ENCODE results near the gene ID3. TPM values are rescaled to one million over a fixed set of nuclear protein-coding genes. Genes with fewer than 3 reads are reported as not detected.
A peak's percentile ranks its signal among the peaks of the same experiment; 100 is the strongest.
"Not testable (repeated sequence)": the region's sequence is repeated elsewhere in the genome, so short reads cannot be mapped to it uniquely, and the experiment has no call there.

Gene ID3
- total RNA-seq, 1 experiment from 2014 or later = 336 TPM

GRCh38 chr1:23593042-23593521 is 33.8 kb upstream of the ID3 start:
- Histone ChIP-seq H3K27ac (no peak overlapping the region), H3K36me3 (no peaks in the 10 kb centered on the region), H3K9me3 (replicated peaks) (no peaks in the 10 kb centered on the region), H3K4me1 (peaks cover 45% of the 10 kb centered on the region), H3K27me3 (no peaks in the 10 kb centered on the region), H3K4me3 (no peak overlapping the region)
- DNase-seq = no peak

GRCh38 chr1:23592209-23592892 is 33.0 kb upstream of the ID3 start:
- H3K27me3 ChIP-seq = no peaks in the 10 kb centered on the region
- no peaks in the 10 kb centered on the region for H3K9me3 ChIP-seq (replicated peaks)
- H3K4me3 ChIP-seq = no peak overlapping the region
- peaks cover 40% of the 10 kb centered on the region for H3K4me1 ChIP-seq
- peak overlapping the region; percentile 11; the same call in 1 of the 2 replicates for H3K27ac ChIP-seq
- no peaks in the 10 kb centered on the region for H3K36me3 ChIP-seq
- peak in 1 of 2 experiments; percentile 56 for DNase-seq

GRCh38 chr1:23591460-23592208 is 32.3 kb upstream of the ID3 start:
- no peak overlapping the region for H3K4me3 ChIP-seq
- H3K27me3 ChIP-seq = no peaks in the 10 kb centered on the region
- H3K27ac ChIP-seq = peak overlapping the region; percentile 11; the same call in 1 of the 2 replicates
- DNase-seq = peak; percentile 51 to 69
- H3K9me3 ChIP-seq (replicated peaks) = no peaks in the 10 kb centered on the region
- peaks cover 39% of the 10 kb centered on the region for H3K4me1 ChIP-seq
- H3K36me3 ChIP-seq = no peaks in the 10 kb centered on the region

- H3K36me3 ChIP-seq = no peaks in the 10 kb centered on the region
- no peaks in the 10 kb centered on the region for H3K9me3 ChIP-seq (replicated peaks)
- no peak overlapping the region for H3K4me3 ChIP-seq
- no peak for DNase-seq
- H3K27me3 ChIP-seq = no peaks in the 10 kb centered on the region
- no peak overlapping the region for H3K27ac ChIP-seq
- H3K4me1 ChIP-seq = peaks cover 49% of the 10 kb centered on the region
Measured at GRCh38 chr1:23590058-23590783, 30.9 kb upstream of the ID3 start.

- no peaks in the 10 kb centered on the region for H3K27me3 ChIP-seq
- H3K9me3 ChIP-seq (replicated peaks) = no peaks in the 10 kb centered on the region
- peaks cover 51% of the 10 kb centered on the region for H3K4me1 ChIP-seq
- no peak for DNase-seq
- no peak overlapping the region for H3K27ac ChIP-seq
- H3K36me3 ChIP-seq = no peaks in the 10 kb centered on the region
- no peak overlapping the region for H3K4me3 ChIP-seq
Measured at GRCh38 chr1:23589585-23589986, 30.3 kb upstream of the ID3 start.

GRCh38 chr1:23588749-23589548 is 29.6 kb upstream of the ID3 start:
- H3K27ac ChIP-seq = no peak overlapping the region
- no peak for DNase-seq

GRCh38 chr1:23585321-23586022 is 26.2 kb upstream of the ID3 start:
- Histone ChIP-seq H3K9me3 (replicated peaks) (no peaks in the 10 kb centered on the region), H3K27ac (peak overlapping the region; percentile 61), H3K27me3 (no peaks in the 10 kb centered on the region), H3K4me3 (no peak overlapping the region), H3K36me3 (no peaks in the 10 kb centered on the region), H3K4me1 (peaks cover 27% of the 10 kb centered on the region)
- peak; percentile 50 to 63 for DNase-seq

More at GRCh38 chr1:23588749-23589548, 29.6 kb upstream of the ID3 start:
- H3K4me3 ChIP-seq = no peak overlapping the region
- no peaks in the 10 kb centered on the region for H3K9me3 ChIP-seq (replicated peaks)
- H3K27me3 ChIP-seq = no peaks in the 10 kb centered on the region
- H3K36me3 ChIP-seq = no peaks in the 10 kb centered on the region
- peaks cover 50% of the 10 kb centered on the region for H3K4me1 ChIP-seq

- not testable (repeated sequence) for H3K27me3 ChIP-seq; H3K9me3 ChIP-seq (replicated peaks); DNase-seq; H3K27ac ChIP-seq; H3K36me3 ChIP-seq; H3K4me3 ChIP-seq
- peaks cover 31% of the 10 kb centered on the region for H3K4me1 ChIP-seq
Measured at GRCh38 chr1:23583727-23584126, 24.4 kb upstream of the ID3 start.

- Histone ChIP-seq H3K27ac (no peak overlapping the region), H3K9me3 (replicated peaks) (no peaks in the 10 kb centered on the region), H3K36me3 (no peaks in the 10 kb centered on the region), H3K4me1 (peaks cover 37% of the 10 kb centered on the region), H3K27me3 (no peaks in the 10 kb centered on the region), H3K4me3 (no peak overlapping the region)
- no peak for DNase-seq
Measured at GRCh38 chr1:23582820-23583219, 23.5 kb upstream of the ID3 start.

GRCh38 chr1:23581219-23581618 is 21.9 kb upstream of the ID3 start:
- H3K27me3 ChIP-seq = no peaks in the 10 kb centered on the region
- H3K27ac ChIP-seq = peak overlapping the region; percentile 90
- H3K4me3 ChIP-seq = peak overlapping the region; percentile 25; the same call in 1 of the 2 replicates
- peak; percentile 99 for DNase-seq
- no peaks in the 10 kb centered on the region for H3K9me3 ChIP-seq (replicated peaks)
- peaks cover 42% of the 10 kb centered on the region for H3K4me1 ChIP-seq
- no peaks in the 10 kb centered on the region for H3K36me3 ChIP-seq

- no peak for DNase-seq
- no peak overlapping the region for H3K27ac ChIP-seq
- no peaks in the 10 kb centered on the region for H3K9me3 ChIP-seq (replicated peaks)
- H3K4me3 ChIP-seq = no peak overlapping the region
- peaks cover 51% of the 10 kb centered on the region for H3K4me1 ChIP-seq
- no peaks in the 10 kb centered on the region for H3K36me3 ChIP-seq
- no peaks in the 10 kb centered on the region for H3K27me3 ChIP-seq
Measured at GRCh38 chr1:23578997-23579363, 19.7 kb upstream of the ID3 start.

GRCh38 chr1:23578311-23578996 is 19.2 kb upstream of the ID3 start:
- Histone ChIP-seq H3K9me3 (replicated peaks) (no peaks in the 10 kb centered on the region), H3K27ac (peak overlapping the region; percentile 67; the same call in 1 of the 2 replicates), H3K4me1 (peaks cover 56% of the 10 kb centered on the region), H3K27me3 (no peaks in the 10 kb centered on the region), H3K4me3 (no peak overlapping the region), H3K36me3 (no peaks in the 10 kb centered on the region)
- DNase-seq = no peak
